K562 (cell line): ENCODE results near the gene ACYP2. TPM values are rescaled to one million over a fixed set of nuclear protein-coding genes. Genes with fewer than 3 reads are reported as not detected.

Source experiments
- ATF3 ChIP-seq, 2 experiments: fragments of 450-650 bp in 1 of 2; sonication (generic) in 1 of 2; formaldehyde crosslinking in 1 of 2; IDR thresholded peaks in 1 of 2; conservative IDR thresholded peaks in 1 of 2; 2 replicates each; pipeline versions ENCODE4 v1.6.1 to v1.8.1; 2016 to 2023; ENCODE audit warnings: mild to moderate bottlenecking in 2 of 2, moderate library complexity in 2 of 2, inconsistent platforms in 1 of 2, missing genetic modification reagents in 1 of 2
- BACH1 ChIP-seq: fragments of 200-800 bp; sonication (Bioruptor generic); IDR thresholded peaks from 2 replicates; pipeline ENCODE4 v1.6.1; 2016; ENCODE audit warnings: missing genetic modification characterization, missing compliant biosample characterization
- CBX1 ChIP-seq: sonication (generic); IDR thresholded peaks from 2 replicates; pipeline ENCODE4 v1.6.1; 2016; ENCODE audit warnings: antibody characterized with exemption, low read depth, mild to moderate bottlenecking
- HBP1 ChIP-seq: fragments of 450-650 bp; formaldehyde crosslinking; IDR thresholded peaks from 2 replicates; pipeline ENCODE4 v1.4.0; 2022; ENCODE audit warnings: missing genetic modification characterization
- HMG20B ChIP-seq: fragments of 250-450 bp; sonication (Bioruptor Pico); IDR thresholded peaks from 2 replicates; pipeline ENCODE4 v1.5.0; 2021; ENCODE audit warnings: mild to moderate bottlenecking
- JUND ChIP-seq, 2 experiments: IDR thresholded peaks; 2 replicates in 1 of 2; 3 replicates in 1 of 2; pipeline ENCODE4 v1.6.1; 2011; ENCODE audit warnings: borderline replicate concordance in 2 of 2, low read depth in 2 of 2, low read length in 2 of 2, improper control_type of control experiment in 1 of 2, missing biosample characterization in 1 of 2, missing genetic modification characterization in 1 of 2, missing genetic modification reagents in 1 of 2
- KLF13 ChIP-seq: fragments of 450-650 bp; IDR thresholded peaks from 2 replicates; pipeline ENCODE4 v1.6.1; 2016; ENCODE audit warnings: missing genetic modification characterization, low read depth, mild to moderate bottlenecking, missing compliant biosample characterization, moderate library complexity, borderline replicate concordance
- POLR2A ChIP-seq: fragments of 450-650 bp; conservative IDR thresholded peaks from 2 replicates; pipeline ENCODE4 v1.6.1; 2016
- PRDM10 ChIP-seq: fragments of 450-650 bp; IDR thresholded peaks from 2 replicates; pipeline ENCODE4 v1.6.1; 2018; ENCODE audit not compliant: partially characterized antibody
- RBBP5 ChIP-seq: fragments of 200-600 bp; sonication (generic); IDR thresholded peaks from 2 replicates; pipeline ENCODE4 v1.6.1; 2012; ENCODE audit warnings: borderline replicate concordance, mild to moderate bottlenecking, low read length, control low read depth, inconsistent platforms; ENCODE audit not compliant: insufficient read depth, poor library complexity, severe bottlenecking
- TFE3 ChIP-seq: fragments of 450-650 bp; formaldehyde crosslinking; IDR thresholded peaks from 2 replicates; pipeline ENCODE4 v1.4.0; 2020; ENCODE audit warnings: mild to moderate bottlenecking, mixed read lengths
- polyA plus RNA-seq, 8 experiments: library from polyadenylated mRNA; depleted of rRNA in 4 of 8; stranded (reverse) in 5 of 8; unstranded in 3 of 8; fragments of >200 nt; fragmentation: Nextera tagmentation in 2 of 8; fragmentation: Illumina TruSeq in 1 of 8; extraction: Ambion mirVana in 2 of 8; extraction: Trizol in 1 of 8; gene quantifications; 2 replicates each; pipeline versions ENCODE4 v1.2.1 to v1.2.3, GENCODE V29; 2011 to 2014; ENCODE audit warnings: inconsistent platforms in 1 of 8, missing spikeins in 1 of 8
- total RNA-seq, 7 experiments: library from RNA; depleted of rRNA in 6 of 7; stranded (reverse); fragments of >200 nt in 6 of 7; fragmentation: Illumina TruSeq in 2 of 7; extraction: Trizol in 2 of 7; gene quantifications; 2 replicates each; pipeline versions ENCODE4 v1.2.1 to v1.2.3, GENCODE V29; 2011 to 2021; ENCODE audit warnings: low replicate concordance in 1 of 7
- TF ChIP-seq, protein P1 (sequence below): sonication (generic); formaldehyde crosslinking; IDR thresholded peaks from 2 replicates; pipeline ENCODE4 v1.5.0; 2020; ENCODE audit warnings: missing genetic modification reagents
- TF ChIP-seq, protein P2 (sequence below): fragments of 450-650 bp; formaldehyde crosslinking; conservative IDR thresholded peaks from 2 replicates; pipeline ENCODE4 v1.4.0; 2022; ENCODE audit warnings: mild to moderate bottlenecking, missing genetic modification characterization
- TF ChIP-seq, protein P3 (sequence below): fragments of 250-450 bp; sonication (Bioruptor Pico); IDR thresholded peaks from 2 replicates; pipeline ENCODE4 v1.4.0; 2020; ENCODE audit warnings: mild to moderate bottlenecking

The ACYP2 gene
- total and polyA plus RNA-seq, 9 of the 15 experiments (the other 6 are each of a cell fraction or from before 2014, with no cell fraction given), result 1.0 to 4.1 (median 2.0) TPM

- TF ChIP-seq ATF3 (IDR thresholded peaks at IDR 0.05) (peak; percentile 63), ATF3 (CRISPR knock-in tag; conservative IDR thresholded peaks at IDR 0.05) (no peak), BACH1 (tag) (no peak), HMG20B (no peak), PRDM10 (peak; percentile 79), TFE3 (CRISPR knock-in tag) (no peak), RBBP5 (no peak), CBX1 (no peak), HBP1 (CRISPR knock-in tag) (no peak), JUND (IDR thresholded peaks at IDR 0.05; ENCODE audit: borderline replicate concordance, low read depth, low read length) (peak; percentile 17; the same call in 1 of the 2 replicates), JUND (tag; IDR thresholded peaks at IDR 0.05; ENCODE audit: borderline replicate concordance, low read depth, low read length) (peak; percentile 33; the same call in 1 of the 3 replicates), POLR2A (no peak), KLF13 (tag) (no peak)
- TF ChIP-seq, protein P1, sequence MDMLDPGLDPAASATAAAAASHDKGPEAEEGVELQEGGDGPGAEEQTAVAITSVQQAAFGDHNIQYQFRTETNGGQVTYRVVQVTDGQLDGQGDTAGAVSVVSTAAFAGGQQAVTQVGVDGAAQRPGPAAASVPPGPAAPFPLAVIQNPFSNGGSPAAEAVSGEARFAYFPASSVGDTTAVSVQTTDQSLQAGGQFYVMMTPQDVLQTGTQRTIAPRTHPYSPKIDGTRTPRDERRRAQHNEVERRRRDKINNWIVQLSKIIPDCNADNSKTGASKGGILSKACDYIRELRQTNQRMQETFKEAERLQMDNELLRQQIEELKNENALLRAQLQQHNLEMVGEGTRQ, result no peak
- TF ChIP-seq, protein P2, sequence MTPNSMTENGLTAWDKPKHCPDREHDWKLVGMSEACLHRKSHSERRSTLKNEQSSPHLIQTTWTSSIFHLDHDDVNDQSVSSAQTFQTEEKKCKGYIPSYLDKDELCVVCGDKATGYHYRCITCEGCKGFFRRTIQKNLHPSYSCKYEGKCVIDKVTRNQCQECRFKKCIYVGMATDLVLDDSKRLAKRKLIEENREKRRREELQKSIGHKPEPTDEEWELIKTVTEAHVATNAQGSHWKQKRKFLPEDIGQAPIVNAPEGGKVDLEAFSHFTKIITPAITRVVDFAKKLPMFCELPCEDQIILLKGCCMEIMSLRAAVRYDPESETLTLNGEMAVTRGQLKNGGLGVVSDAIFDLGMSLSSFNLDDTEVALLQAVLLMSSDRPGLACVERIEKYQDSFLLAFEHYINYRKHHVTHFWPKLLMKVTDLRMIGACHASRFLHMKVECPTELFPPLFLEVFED (CRISPR knock-in tag), result no peak
- TF ChIP-seq, protein P3, sequence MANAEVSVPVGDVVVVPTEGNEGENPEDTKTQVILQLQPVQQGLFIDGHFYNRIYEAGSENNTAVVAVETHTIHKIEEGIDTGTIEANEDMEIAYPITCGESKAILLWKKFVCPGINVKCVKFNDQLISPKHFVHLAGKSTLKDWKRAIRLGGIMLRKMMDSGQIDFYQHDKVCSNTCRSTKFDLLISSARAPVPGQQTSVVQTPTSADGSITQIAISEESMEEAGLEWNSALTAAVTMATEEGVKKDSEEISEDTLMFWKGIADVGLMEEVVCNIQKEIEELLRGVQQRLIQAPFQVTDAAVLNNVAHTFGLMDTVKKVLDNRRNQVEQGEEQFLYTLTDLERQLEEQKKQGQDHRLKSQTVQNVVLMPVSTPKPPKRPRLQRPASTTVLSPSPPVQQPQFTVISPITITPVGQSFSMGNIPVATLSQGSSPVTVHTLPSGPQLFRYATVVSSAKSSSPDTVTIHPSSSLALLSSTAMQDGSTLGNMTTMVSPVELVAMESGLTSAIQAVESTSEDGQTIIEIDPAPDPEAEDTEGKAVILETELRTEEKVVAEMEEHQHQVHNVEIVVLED (CRISPR knock-in tag), result no peak
Observed at GRCh38 chr2:54067851-54068375, 47.5 kb upstream of the ACYP2 start (continued).
